ENCODE data around the gene NEK10. TPM values are rescaled to one million over a fixed set of nuclear protein-coding genes. Genes with fewer than 3 reads are reported as not detected.

The NEK10 gene
- total RNA-seq, 2 experiments from 2014 or later = 0.29 to 0.58 TPM

DNA sequence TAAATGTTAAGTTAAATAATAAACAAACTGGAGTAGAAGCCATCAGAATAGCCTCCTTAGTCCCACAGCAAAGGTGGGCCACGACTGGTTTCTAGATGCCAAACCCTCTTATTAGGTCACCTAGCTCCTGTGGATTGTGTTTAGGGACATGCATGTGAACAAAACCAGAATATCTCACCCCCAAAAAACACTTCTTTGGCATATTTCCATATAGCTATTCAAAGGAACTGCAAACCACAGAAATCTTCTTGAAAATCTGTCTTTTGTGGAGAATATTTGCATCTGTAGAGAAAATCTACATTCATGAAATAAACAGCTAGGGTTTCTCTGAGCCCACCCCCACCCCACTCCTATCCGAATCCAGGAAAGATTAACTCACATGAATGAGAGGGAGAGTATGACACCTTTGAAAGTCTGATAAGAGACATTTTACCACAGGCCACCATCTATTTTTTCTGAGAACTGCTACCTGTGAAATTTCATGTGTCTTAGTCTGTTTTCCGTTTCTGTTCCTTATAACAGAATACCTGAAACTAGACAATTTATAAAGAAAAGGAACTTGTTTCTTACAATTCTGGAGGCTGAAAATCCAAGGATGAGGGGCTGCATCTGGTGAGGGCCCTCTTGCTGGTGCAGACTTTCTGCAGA is 159.4 kb downstream of the NEK10 start:
- CTCF ChIA-PET = no interaction called here
- Mint-ChIP-seq H3K4me1 (ENCODE audit: low read depth) (no peaks in the 10 kb centered on the region), H3K36me3 (ENCODE audit: low read depth) (no peaks in the 10 kb centered on the region), H3K4me3 (no peak overlapping the region), H3K9me3 (peaks cover 2% of the 10 kb centered on the region), H3K27ac (no peak overlapping the region), H3K27me3 (peaks cover 1% of the 10 kb centered on the region)
- TF ChIP-seq, protein P1, sequence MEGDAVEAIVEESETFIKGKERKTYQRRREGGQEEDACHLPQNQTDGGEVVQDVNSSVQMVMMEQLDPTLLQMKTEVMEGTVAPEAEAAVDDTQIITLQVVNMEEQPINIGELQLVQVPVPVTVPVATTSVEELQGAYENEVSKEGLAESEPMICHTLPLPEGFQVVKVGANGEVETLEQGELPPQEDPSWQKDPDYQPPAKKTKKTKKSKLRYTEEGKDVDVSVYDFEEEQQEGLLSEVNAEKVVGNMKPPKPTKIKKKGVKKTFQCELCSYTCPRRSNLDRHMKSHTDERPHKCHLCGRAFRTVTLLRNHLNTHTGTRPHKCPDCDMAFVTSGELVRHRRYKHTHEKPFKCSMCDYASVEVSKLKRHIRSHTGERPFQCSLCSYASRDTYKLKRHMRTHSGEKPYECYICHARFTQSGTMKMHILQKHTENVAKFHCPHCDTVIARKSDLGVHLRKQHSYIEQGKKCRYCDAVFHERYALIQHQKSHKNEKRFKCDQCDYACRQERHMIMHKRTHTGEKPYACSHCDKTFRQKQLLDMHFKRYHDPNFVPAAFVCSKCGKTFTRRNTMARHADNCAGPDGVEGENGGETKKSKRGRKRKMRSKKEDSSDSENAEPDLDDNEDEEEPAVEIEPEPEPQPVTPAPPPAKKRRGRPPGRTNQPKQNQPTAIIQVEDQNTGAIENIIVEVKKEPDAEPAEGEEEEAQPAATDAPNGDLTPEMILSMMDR (IDR thresholded peaks at IDR 0.05) = no peak
- intact Hi-C loops (cut with micrococcal nuclease) = no loop called here
- DNase-seq (no peak), ATAC-seq (no peak)
- POLR2A ChIA-PET = no interaction called here

- Mint-ChIP-seq H3K4me1 (ENCODE audit: low read depth) (no peaks in the 10 kb centered on the region), H3K4me3 (no peak overlapping the region), H3K9me3 (peaks cover 2% of the 10 kb centered on the region), H3K36me3 (ENCODE audit: low read depth) (no peaks in the 10 kb centered on the region), H3K27ac (no peak overlapping the region), H3K27me3 (peaks cover 1% of the 10 kb centered on the region)
- no peak for ATAC-seq
- intact Hi-C loops (cut with micrococcal nuclease) = no loop called here
- TF ChIP-seq, protein P1 (IDR thresholded peaks at IDR 0.05) = no peak
- DNase-seq = no peak
- POLR2A ChIA-PET = no interaction called here
- CTCF ChIA-PET = no interaction called here
Measured at GRCh38 chr3:27208961-27209616, 160.1 kb downstream of the NEK10 start.

DNA sequence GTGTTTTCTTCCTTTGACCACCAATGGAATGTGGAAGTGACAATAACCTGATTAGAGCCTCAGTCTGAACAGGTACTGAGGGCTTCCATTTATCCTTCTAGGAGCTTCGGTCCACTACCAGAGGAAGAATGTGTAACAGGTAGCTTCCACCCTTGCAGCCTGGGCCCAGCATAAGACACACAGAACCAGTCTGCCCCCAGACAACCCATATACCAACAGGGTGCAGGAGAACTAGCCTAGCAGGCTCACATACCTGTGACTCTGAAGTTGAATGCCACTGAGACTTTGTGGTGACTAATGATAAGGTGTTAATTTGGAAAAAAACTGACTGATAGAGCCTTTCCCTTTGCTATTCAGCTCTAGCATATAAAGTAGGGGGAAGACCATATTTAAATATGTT is 166.2 kb downstream of the NEK10 start:
- no peak overlapping the region for H3K27ac Mint-ChIP-seq
- peaks cover 4% of the 10 kb centered on the region for H3K27me3 Mint-ChIP-seq
- TF ChIP-seq, protein P1 (IDR thresholded peaks at IDR 0.05) = no peak
- H3K4me3 Mint-ChIP-seq = no peak overlapping the region
- ATAC-seq (no peak), DNase-seq (no peak)
- POLR2A ChIA-PET = no interaction called here
- no peaks in the 10 kb centered on the region for H3K4me1 Mint-ChIP-seq (ENCODE audit: low read depth)
- H3K9me3 Mint-ChIP-seq = peaks cover 4% of the 10 kb centered on the region
- intact Hi-C loops (cut with micrococcal nuclease) = no loop called here
- H3K36me3 Mint-ChIP-seq (ENCODE audit: low read depth) = no peaks in the 10 kb centered on the region
- CTCF ChIA-PET = no interaction called here

GRCh38 chr3:27201492-27201891 is 167.7 kb downstream of the NEK10 start:
- ATAC-seq (no peak), DNase-seq (no peak)
- ChIA-PET CTCF (no interaction called here), POLR2A (no interaction called here)
- Mint-ChIP-seq H3K27me3 (peaks cover 4% of the 10 kb centered on the region), H3K27ac (no peak overlapping the region), H3K4me3 (no peak overlapping the region), H3K4me1 (ENCODE audit: low read depth) (no peaks in the 10 kb centered on the region), H3K36me3 (ENCODE audit: low read depth) (no peaks in the 10 kb centered on the region), H3K9me3 (peaks cover 3% of the 10 kb centered on the region)
- TF ChIP-seq, protein P1 (IDR thresholded peaks at IDR 0.05) = no peak
- intact Hi-C loops (cut with micrococcal nuclease) = no loop called here

DNA sequence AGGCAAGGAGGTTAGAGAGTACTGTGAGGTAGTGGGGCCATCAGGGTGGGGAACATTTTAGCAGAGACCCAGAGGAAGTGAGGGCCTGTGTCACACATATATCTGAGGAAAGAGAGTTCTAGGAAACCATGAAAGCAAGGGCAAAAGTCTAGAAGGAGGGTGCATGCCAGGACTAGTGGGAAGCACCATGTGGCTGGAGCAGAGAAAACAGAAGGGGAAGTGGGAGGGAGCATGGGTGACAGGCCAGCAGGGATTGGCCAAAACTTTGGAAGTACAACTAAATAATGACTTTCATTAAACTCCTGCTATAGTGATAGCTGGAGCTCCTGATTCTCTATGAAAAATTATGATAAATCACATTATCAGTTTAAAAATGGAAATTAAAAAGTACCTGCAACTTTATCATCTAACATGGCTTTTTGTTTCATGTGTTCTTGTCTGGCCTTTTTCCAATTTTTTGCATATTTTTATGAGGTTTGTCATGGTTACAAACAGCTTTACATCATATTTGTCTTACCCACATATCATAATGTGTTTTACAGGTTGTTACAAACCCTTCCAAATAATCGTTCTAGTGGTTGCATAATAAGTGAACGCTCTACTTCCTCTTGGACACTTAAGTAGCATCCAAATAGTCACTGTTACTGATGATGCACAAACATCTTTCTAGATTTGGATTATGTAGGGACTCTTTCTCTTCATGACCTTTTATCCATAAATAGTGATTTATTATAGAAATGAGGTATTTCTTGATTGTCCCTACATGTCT is 168.3 kb downstream of the NEK10 start:
- peaks cover 2% of the 10 kb centered on the region for H3K9me3 Mint-ChIP-seq
- no peak overlapping the region for H3K27ac Mint-ChIP-seq
- intact Hi-C loops (cut with micrococcal nuclease) = no loop called here
- peaks cover 3% of the 10 kb centered on the region for H3K27me3 Mint-ChIP-seq
- H3K4me1 Mint-ChIP-seq (ENCODE audit: low read depth) = no peaks in the 10 kb centered on the region
- ATAC-seq = no peak
- H3K4me3 Mint-ChIP-seq = no peak overlapping the region
- TF ChIP-seq, protein P1 (IDR thresholded peaks at IDR 0.05) = no peak
- ChIA-PET POLR2A (no interaction called here), CTCF (no interaction called here)
- no peak for DNase-seq
- no peaks in the 10 kb centered on the region for H3K36me3 Mint-ChIP-seq (ENCODE audit: low read depth)

Data from activated CD8-positive, alpha-beta T cell treated with anti-CD3 and anti-CD28 coated beads for 36 hours (primary cell).